GM23248 (cell line): Measurements from ENCODE around the gene PON2. TPM values are rescaled to one million over a fixed set of nuclear protein-coding genes. Genes with fewer than 3 reads are reported as not detected.

Experiments
- DNase-seq: peaks from one replicate; pipeline ENCODE4 v3.0.0-alpha.2; 2015
- H2AFZ ChIP-seq: fragments of 200-600 bp; sonication (generic); 2 replicates; pipeline ENCODE4 v1.6.1; 2016; ENCODE audit warnings: antibody characterized with exemption
- H3F3A ChIP-seq: fragments of 200-600 bp; sonication (generic); 2 replicates; pipeline ENCODE4 v1.6.1; 2016; ENCODE audit warnings: mild to moderate bottlenecking, antibody characterized with exemption, mixed run types; ENCODE audit not compliant: insufficient read depth
- H3K27ac ChIP-seq: fragments of 200-600 bp; sonication (generic); 2 replicates; pipeline ENCODE4 v1.5.1; 2016; ENCODE audit warnings: mild to moderate bottlenecking
- H3K27me3 ChIP-seq: fragments of 200-600 bp; sonication (generic); replicated peaks from 2 replicates; pipeline ENCODE4 v1.6.1; 2016; ENCODE audit warnings: mild to moderate bottlenecking; ENCODE audit not compliant: insufficient read depth
- H3K36me3 ChIP-seq: fragments of 200-600 bp; sonication (generic); 2 replicates; pipeline ENCODE4 v1.6.1; 2016; ENCODE audit warnings: low read depth, mild to moderate bottlenecking
- H3K4me1 ChIP-seq: fragments of 200-600 bp; sonication (generic); 2 replicates; pipeline ENCODE4 v1.6.1; 2016; ENCODE audit warnings: mild to moderate bottlenecking; ENCODE audit not compliant: insufficient read depth
- H3K4me2 ChIP-seq: fragments of 200-600 bp; sonication (generic); one replicate; pipeline ENCODE4 v1.6.1; 2016; ENCODE audit warnings: mild to moderate bottlenecking; ENCODE audit not compliant: unreplicated experiment
- H3K4me3 ChIP-seq: fragments of 200-600 bp; sonication (generic); 2 replicates; pipeline ENCODE4 v1.5.1; 2016; ENCODE audit warnings: mild to moderate bottlenecking
- H3K79me2 ChIP-seq: fragments of 200-600 bp; sonication (generic); 2 replicates; pipeline ENCODE4 v1.6.1; 2016; ENCODE audit warnings: mild to moderate bottlenecking; ENCODE audit not compliant: insufficient read depth
- H3K9ac ChIP-seq: fragments of 200-600 bp; sonication (generic); 2 replicates; pipeline ENCODE4 v1.6.1; 2016; ENCODE audit warnings: mild to moderate bottlenecking
- H3K9me2 ChIP-seq: fragments of 200-600 bp; sonication (generic); 2 replicates; pipeline ENCODE4 v1.6.1; 2016; ENCODE audit warnings: mixed run types, mild to moderate bottlenecking, moderate library complexity; ENCODE audit not compliant: insufficient read depth
- H3K9me3 ChIP-seq: fragments of 200-600 bp; sonication (generic); one replicate; pipeline ENCODE4 v1.6.1; 2017; ENCODE audit warnings: low read depth
- H4K20me1 ChIP-seq: fragments of 200-600 bp; sonication (generic); 2 replicates; pipeline ENCODE4 v1.6.0; 2016; ENCODE audit not compliant: insufficient read depth
- EZH2 ChIP-seq: fragments of 200-600 bp; sonication (generic); IDR thresholded peaks from 2 replicates; pipeline ENCODE4 v1.6.1; 2018; ENCODE audit warnings: antibody characterized with exemption, mild to moderate bottlenecking; ENCODE audit not compliant: insufficient read depth, poor library complexity, severe bottlenecking
- EZH2phosphoT487 ChIP-seq: fragments of 200-600 bp; sonication (generic); IDR thresholded peaks from 2 replicates; pipeline ENCODE4 v1.6.1; 2018; ENCODE audit warnings: antibody characterized with exemption, moderate library complexity, mild to moderate bottlenecking, low read depth; ENCODE audit not compliant: insufficient read depth
- WGBS, 2 experiments: methylation state at CpG; one replicate each; pipeline ENCODE4 v1.1.6; 2015 to 2017; ENCODE audit warnings: low lambda C conversion rate in 2 of 2, low coverage in 1 of 2; ENCODE audit errors: missing lambda C conversion rate in 2 of 2; 5-methylcytosine and 5-hydroxymethylcytosine counted together
- in situ Hi-C: fragments of 300-500 bp; cut with MboI; formaldehyde crosslinking; loops from 2 replicates; pipeline ENCODE4 v1.15.0; 2020
- polyA plus RNA-seq: library from polyadenylated mRNA; unstranded; fragments of >200 nt; fragmentation: Nextera tagmentation; extraction: Ambion mirVana; gene quantifications from 2 replicates; pipeline ENCODE4 v1.2.1, GENCODE V29; 2016
- total RNA-seq: library from RNA; depleted of rRNA; stranded (reverse); fragments of >200 nt; shearing (Covaris generic); gene quantifications from 2 replicates; pipeline ENCODE4 v1.2.3, GENCODE V29; 2014

Gene PON2
- total and polyA plus RNA-seq, 2 experiments from 2014 or later = 65.6 to 99.7 TPM

- Histone ChIP-seq H3K36me3 (no peaks in the 10 kb centered on the region), H3K4me3 (no peak overlapping the region), H3K9ac (no peak overlapping the region), H2AFZ (no peak overlapping the region), H3K4me1 (peaks cover 16% of the 10 kb centered on the region), H3K27ac (no peak overlapping the region), H3K9me2 (no peaks in the 10 kb centered on the region), H3K79me2 (peaks cover 35% of the 10 kb centered on the region), H3K27me3 (no peaks in the 10 kb centered on the region), H3F3A (peaks cover 5% of the 10 kb centered on the region), H3K9me3 (no peaks in the 10 kb centered on the region), H4K20me1 (no peaks in the 10 kb centered on the region), H3K4me2 (no peak overlapping the region)
- no peak for DNase-seq
- in situ Hi-C loops = no loop called here
- 52 to 54% methylated on average over 3 of the region's 3 CpGs for WGBS, 2 experiments
- no peak for TF ChIP-seq EZH2phosphoT487
- no peak for TF ChIP-seq EZH2
These were observed 6.8 kb downstream of the PON2 start for GRCh38 chr7:95427914-95428516.

GRCh38 chr7:95427166-95427565, 7.7 kb downstream of the PON2 start:
- Histone ChIP-seq H3K27ac (no peak overlapping the region), H3F3A (peaks cover 5% of the 10 kb centered on the region), H3K9me2 (no peaks in the 10 kb centered on the region), H3K9ac (no peak overlapping the region), H3K27me3 (no peaks in the 10 kb centered on the region), H3K9me3 (no peaks in the 10 kb centered on the region), H3K4me1 (peaks cover 16% of the 10 kb centered on the region), H4K20me1 (no peaks in the 10 kb centered on the region), H2AFZ (no peak overlapping the region), H3K4me2 (no peak overlapping the region), H3K36me3 (no peaks in the 10 kb centered on the region), H3K4me3 (no peak overlapping the region), H3K79me2 (peaks cover 34% of the 10 kb centered on the region)
- 52 to 56% methylated on average over 7 of the region's 7 CpGs for WGBS, 2 experiments
- in situ Hi-C loops = no loop called here
- DNase-seq = no peak
- TF ChIP-seq EZH2 (no peak), EZH2phosphoT487 (no peak)

GRCh38 chr7:95425694-95426093, 9.1 kb downstream of the PON2 start:
- WGBS, 2 experiments = 94 to 97% methylated on average over 2 of the region's 2 CpGs
- Histone ChIP-seq H3K4me3 (no peak overlapping the region), H3K9ac (no peak overlapping the region), H3K4me1 (peaks cover 19% of the 10 kb centered on the region), H3K9me3 (no peaks in the 10 kb centered on the region), H3K9me2 (no peaks in the 10 kb centered on the region), H3K79me2 (peaks cover 26% of the 10 kb centered on the region), H3K36me3 (no peaks in the 10 kb centered on the region), H3K27me3 (no peaks in the 10 kb centered on the region), H2AFZ (no peak overlapping the region), H3K27ac (no peak overlapping the region), H3F3A (peaks cover 5% of the 10 kb centered on the region), H3K4me2 (no peak overlapping the region), H4K20me1 (no peaks in the 10 kb centered on the region)
- TF ChIP-seq EZH2phosphoT487 (no peak), EZH2 (no peak)
- in situ Hi-C loops = no loop called here
- no peak for DNase-seq

GRCh38 chr7:95424716-95425115, 10.1 kb downstream of the PON2 start:
- Histone ChIP-seq H3F3A (peaks cover 5% of the 10 kb centered on the region), H4K20me1 (no peaks in the 10 kb centered on the region), H3K9me3 (no peaks in the 10 kb centered on the region), H3K4me2 (no peak overlapping the region), H3K9me2 (no peaks in the 10 kb centered on the region), H3K36me3 (peaks cover 3% of the 10 kb centered on the region; the same call in 1 of the 2 replicates), H2AFZ (no peak overlapping the region), H3K9ac (no peak overlapping the region), H3K79me2 (peaks cover 21% of the 10 kb centered on the region), H3K27me3 (no peaks in the 10 kb centered on the region), H3K27ac (no peak overlapping the region), H3K4me3 (no peak overlapping the region), H3K4me1 (peaks cover 19% of the 10 kb centered on the region)
- TF ChIP-seq EZH2 (no peak), EZH2phosphoT487 (no peak)
- peak; percentile 57 for DNase-seq
- in situ Hi-C loops = no loop called here
- WGBS, 2 experiments = 5 to 18% methylated on average over 1 of the region's 1 CpG
